Prostate gland (tissue), 2 donors: Measurements from ENCODE around the gene PDGFD. TPM values are rescaled to one million over a fixed set of nuclear protein-coding genes. Genes with fewer than 3 reads are reported as not detected.

Source experiments
- DNase-seq: peaks from one replicate; pipeline ENCODE4 v3.0.0-alpha.2; 2019; ENCODE audit warnings: low spot score
- H3K27ac ChIP-seq, 2 donors: fragments of 200-600 bp; sonication (generic); 2 replicates each; pipeline ENCODE4 v1.5.1; 2017 to 2019
- H3K27me3 ChIP-seq: fragments of 200-600 bp; sonication (generic); replicated peaks from 2 replicates; pipeline ENCODE4 v1.5.1; 2019; ENCODE audit not compliant: insufficient read depth
- H3K36me3 ChIP-seq, 2 donors: fragments of 200-600 bp; sonication (generic); 1 replicate in 1 of 2; 2 replicates in 1 of 2; pipeline versions ENCODE4 v1.5.1 to v1.8.1; 2017 to 2019
- H3K4me1 ChIP-seq: fragments of 200-600 bp; sonication (generic); replicated peaks from 2 replicates; pipeline ENCODE4 v1.5.1; 2019
- H3K4me3 ChIP-seq, 2 donors: fragments of 200-600 bp; sonication (generic); 2 replicates each; pipeline ENCODE4 v1.5.1; 2017 to 2019
- H3K9me3 ChIP-seq: fragments of 200-600 bp; sonication (generic); 2 replicates; pipeline ENCODE4 v1.5.1; 2017
- CTCF ChIP-seq, 4 experiments: fragments of 200-600 bp in 2 of 4; fragments of 450-650 bp in 2 of 4; sonication (generic) in 2 of 4; IDR thresholded peaks; 1 replicate in 3 of 4; 2 replicates in 1 of 4; pipeline ENCODE4 v1.5.1; 2016 to 2019; ENCODE audit warnings: antibody characterized with exemption in 4 of 4, mild to moderate bottlenecking in 2 of 4, moderate library complexity in 2 of 4
- POLR2A ChIP-seq: fragments of 450-650 bp; IDR thresholded peaks from one replicate; pipeline ENCODE4 v1.6.1; 2016; ENCODE audit warnings: antibody characterized with exemption, mild to moderate bottlenecking
- POLR2AphosphoS5 ChIP-seq: sonication (generic); formaldehyde crosslinking; IDR thresholded peaks from one replicate; pipeline ENCODE4 v1.6.1; 2017; ENCODE audit warnings: antibody characterized with exemption
- WGBS: methylation state at CpG from one replicate; pipeline ENCODE4 v1.1.5; 2018; 5-methylcytosine and 5-hydroxymethylcytosine counted together
- intact Hi-C: fragments of 100-400 bp; cut with DNase I; formaldehyde crosslinking; loops from one replicate; pipeline ENCODE4 v1.14.2; 2022
- total RNA-seq, 2 donors: library from RNA; depleted of rRNA; stranded (reverse); fragments of >200 nt; gene quantifications; one replicate each; pipeline ENCODE4 v1.1.0, GENCODE V29; 2016

The PDGFD gene
- total RNA-seq, 2 donors from 2014 or later = 12.6 to 19.4 TPM

- intact Hi-C loops = no loop called here
- no peak for TF ChIP-seq POLR2A
- Histone ChIP-seq H3K36me3 (no peaks in the 10 kb centered on the region), H3K27me3 (no peaks in the 10 kb centered on the region), H3K4me1 (no peaks in the 10 kb centered on the region), H3K27ac (no peak overlapping the region), H3K4me3 (no peak overlapping the region), H3K9me3 (no peaks in the 10 kb centered on the region)
- 49% methylated on average over 2 of the region's 2 CpGs for WGBS
- DNase-seq = no peak
These were observed 74.5 kb downstream of the PDGFD start for GRCh38 chr11:104089481-104089880.

- H3K27me3 ChIP-seq = no peaks in the 10 kb centered on the region
- 58% methylated on average over 5 of the region's 5 CpGs for WGBS
- no peaks in the 10 kb centered on the region for H3K9me3 ChIP-seq
- no peaks in the 10 kb centered on the region for H3K36me3 ChIP-seq
- no peak overlapping the region for H3K27ac ChIP-seq
- TF ChIP-seq CTCF (IDR thresholded peaks at IDR 0.05) (no peak), POLR2AphosphoS5 (no peak), POLR2A (no peak)
- no peak for DNase-seq
- no peak overlapping the region for H3K4me3 ChIP-seq
- intact Hi-C loops = no loop called here
- no peaks in the 10 kb centered on the region for H3K4me1 ChIP-seq
These were observed 77.3 kb downstream of the PDGFD start for GRCh38 chr11:104086621-104087020.

- H3K9me3 ChIP-seq = no peaks in the 10 kb centered on the region
- intact Hi-C loops = no loop called here
- no peaks in the 10 kb centered on the region for H3K4me1 ChIP-seq
- TF ChIP-seq POLR2AphosphoS5 = no peak
- no peak for TF ChIP-seq CTCF (IDR thresholded peaks at IDR 0.05)
- no peak for TF ChIP-seq POLR2A
- no peak for DNase-seq
- H3K27ac ChIP-seq = no peak overlapping the region
- H3K36me3 ChIP-seq = no peaks in the 10 kb centered on the region
- no peaks in the 10 kb centered on the region for H3K27me3 ChIP-seq
- no peak overlapping the region for H3K4me3 ChIP-seq
These were observed 85.0 kb downstream of the PDGFD start for GRCh38 chr11:104078995-104079394.

GRCh38 chr11:104078245-104078644 lies 85.7 kb downstream of the PDGFD start:
- Histone ChIP-seq H3K4me3 (no peak overlapping the region), H3K27me3 (no peaks in the 10 kb centered on the region), H3K4me1 (no peaks in the 10 kb centered on the region), H3K27ac (no peak overlapping the region), H3K36me3 (no peaks in the 10 kb centered on the region), H3K9me3 (no peaks in the 10 kb centered on the region)
- intact Hi-C loops = no loop called here
- TF ChIP-seq CTCF (IDR thresholded peaks at IDR 0.05) = no peak
- no peak for TF ChIP-seq POLR2A
- no peak for TF ChIP-seq POLR2AphosphoS5
- DNase-seq = no peak
- 90% methylated on average over 4 of the region's 4 CpGs for WGBS

GRCh38 chr11:104076455-104076854 lies 87.5 kb downstream of the PDGFD start:
- no peak overlapping the region for H3K27ac ChIP-seq
- WGBS = 69% methylated on average over 2 of the region's 2 CpGs
- no peaks in the 10 kb centered on the region for H3K4me1 ChIP-seq
- H3K36me3 ChIP-seq = no peaks in the 10 kb centered on the region
- H3K4me3 ChIP-seq = no peak overlapping the region
- TF ChIP-seq POLR2AphosphoS5 = peak; percentile 43
- TF ChIP-seq CTCF (IDR thresholded peaks at IDR 0.05) = no peak
- TF ChIP-seq POLR2A = no peak
- no peak for DNase-seq
- H3K9me3 ChIP-seq = no peaks in the 10 kb centered on the region
- H3K27me3 ChIP-seq = no peaks in the 10 kb centered on the region
- intact Hi-C loops = no loop called here
